HepG2 (cell line): Measurements from ENCODE around the gene KIZ. TPM values are rescaled to one million over a fixed set of nuclear protein-coding genes. Genes with fewer than 3 reads are reported as not detected.

ENCODE experiments used
- ATAC-seq: fragments of 200-7000 bp; cut with Tn5 transposase; 3 replicates; pipeline ENCODE4 v1.9.1; 2020; ENCODE audit warnings: mild to moderate bottlenecking, moderate library complexity
- BruUV-seq: library from RNA; stranded (reverse); fragments of 400-500 nt; replicated peaks from 2 replicates; lab custom pipeline; 2021; lab: Mats Ljungman, UMichigan
- CTCF ChIA-PET: fragments of 300-600 bp; formaldehyde crosslinking; extraction: SDS; loops from one replicate; lab custom pipeline; 2021; ENCODE audit warnings: low total read pairs, inconsistent platforms, low intra/inter-chr PET ratio; lab: Yijun Ruan, JAX
- POLR2A ChIA-PET: fragments of 350-600 bp; sonication (Branson Sonifier 250); formaldehyde crosslinking; loops from one replicate; lab custom pipeline; 2020; ENCODE audit warnings: antibody characterized with exemption, inconsistent platforms; lab: Yijun Ruan, JAX
- DNase-seq: peaks from one replicate; pipeline ENCODE4 v3.0.0-alpha.2; 2015; ENCODE audit warnings: low spot score
- FAIRE-seq: peaks from 3 replicates; lab custom pipeline; 2011; peaks lifted over from hg19 to GRCh38; lab: Jason Lieb, UNC
- H2AFZ ChIP-seq: one replicate; pipeline ENCODE4 v1.6.1; 2011; ENCODE audit warnings: low read length, inconsistent platforms
- H3K27ac ChIP-seq: fragments of 300-600 bp; 3 replicates; pipeline ENCODE4 v1.8.0; 2011; ENCODE audit warnings: mixed run types, mild to moderate bottlenecking, mixed read lengths, low read length, inconsistent platforms; ENCODE audit not compliant: insufficient read depth; ENCODE audit errors: extremely low read length
- H3K27me3 ChIP-seq, 2 experiments: fragments of 200-600 bp in 1 of 2; 2 replicates in 1 of 2; 3 replicates in 1 of 2; pipeline versions ENCODE4 v1.6.0 to v1.8.0; 2011; ENCODE audit warnings: low read length in 2 of 2, mild to moderate bottlenecking in 2 of 2, moderate library complexity in 2 of 2, inconsistent platforms in 1 of 2; ENCODE audit not compliant: insufficient read depth in 2 of 2, control insufficient read depth in 1 of 2
- H3K36me3 ChIP-seq, 2 experiments: fragments of 200-600 bp in 1 of 2; replicated peaks in 1 of 2; 2 replicates in 1 of 2; 3 replicates in 1 of 2; pipeline versions ENCODE4 v1.5.1 to v1.8.0; 2011; ENCODE audit warnings: low read length in 2 of 2, inconsistent platforms in 1 of 2; ENCODE audit not compliant: insufficient read depth in 2 of 2, control insufficient read depth in 1 of 2
- H3K4me1 ChIP-seq: 2 replicates; pipeline ENCODE4 v1.5.1; 2012; ENCODE audit warnings: low read length, inconsistent platforms; ENCODE audit not compliant: insufficient read depth
- H3K4me2 ChIP-seq: 2 replicates; pipeline ENCODE4 v1.6.0; 2011; ENCODE audit warnings: low read depth, low read length, inconsistent platforms
- H3K4me3 ChIP-seq, 3 experiments: fragments of 200-600 bp in 1 of 3; sonication (generic), shearing (Covaris generic) in 1 of 3; replicated peaks in 1 of 3; 2 replicates each; pipeline ENCODE4 v1.5.1; 2011 to 2016; ENCODE audit warnings: low read length in 3 of 3, inconsistent platforms in 2 of 3, low read depth in 2 of 3, mild to moderate bottlenecking in 2 of 3, control low read depth in 1 of 3, mixed read lengths in 1 of 3; ENCODE audit not compliant: insufficient read depth in 1 of 3
- H3K79me2 ChIP-seq: one replicate; pipeline ENCODE4 v1.6.1; 2011; ENCODE audit warnings: low read length, inconsistent platforms; ENCODE audit not compliant: insufficient read depth
- H3K9ac ChIP-seq: 2 replicates; pipeline ENCODE4 v1.6.0; 2011; ENCODE audit warnings: mild to moderate bottlenecking, low read depth, low read length, inconsistent platforms; ENCODE audit not compliant: insufficient read depth
- H3K9me3 ChIP-seq: 2 replicates; pipeline ENCODE4 v1.5.1; 2012; ENCODE audit warnings: mild to moderate bottlenecking, low read length
- H4K20me1 ChIP-seq: 2 replicates; pipeline ENCODE4 v1.6.0; 2011; ENCODE audit warnings: inconsistent platforms, mild to moderate bottlenecking, low read length, moderate library complexity; ENCODE audit not compliant: insufficient read depth
- BCL3 ChIP-seq: sonication (generic); formaldehyde crosslinking; IDR thresholded peaks from 2 replicates; pipeline ENCODE4 v1.5.1; 2020; ENCODE audit warnings: mild to moderate bottlenecking, missing genetic modification reagents, moderate library complexity
- HIC2 ChIP-seq: sonication (generic); formaldehyde crosslinking; IDR thresholded peaks from 2 replicates; pipeline ENCODE4 v1.9.0; 2022; ENCODE audit warnings: low read depth, missing genetic modification reagents
- HNRNPL ChIP-seq: fragments of 200-400 bp; formaldehyde crosslinking; IDR thresholded peaks from 2 replicates; pipeline ENCODE4 v1.6.1; 2017; ENCODE audit warnings: mild to moderate bottlenecking, low read depth, low read length
- HOXD1 ChIP-seq: sonication (generic); formaldehyde crosslinking; IDR thresholded peaks from 2 replicates; pipeline ENCODE4 v1.5.0; 2020; ENCODE audit warnings: missing genetic modification reagents
- LCORL ChIP-seq, 2 experiments: fragments of 450-650 bp in 1 of 2; sonication (generic) in 1 of 2; formaldehyde crosslinking in 1 of 2; IDR thresholded peaks; 2 replicates each; pipeline versions ENCODE4 v1.5.0 to v1.6.1; 2017 to 2020; ENCODE audit warnings: antibody characterized with exemption in 1 of 2, missing genetic modification reagents in 1 of 2
- POGZ ChIP-seq: sonication (generic); formaldehyde crosslinking; IDR thresholded peaks from 2 replicates; pipeline ENCODE4 v1.4.0; 2020; ENCODE audit warnings: mild to moderate bottlenecking, missing genetic modification reagents
- RERE ChIP-seq: IDR thresholded peaks from 2 replicates; pipeline ENCODE4 v1.6.1; 2016; ENCODE audit warnings: low read depth, missing genetic modification reagents, missing compliant biosample characterization
- SIX1 ChIP-seq: sonication (generic); formaldehyde crosslinking; IDR thresholded peaks from 2 replicates; pipeline ENCODE4 v1.4.0; 2020; ENCODE audit warnings: missing genetic modification reagents, borderline replicate concordance
- SP2 ChIP-seq: sonication (generic); formaldehyde crosslinking; IDR thresholded peaks from 2 replicates; pipeline ENCODE4 v1.5.1; 2020; ENCODE audit warnings: mild to moderate bottlenecking, missing genetic modification reagents
- TFAP4 ChIP-seq: sonication (generic); IDR thresholded peaks from 2 replicates; pipeline ENCODE4 v1.6.1; 2016; ENCODE audit warnings: low read depth, borderline replicate concordance
- ZNF33A ChIP-seq: sonication (generic); formaldehyde crosslinking; IDR thresholded peaks from 2 replicates; pipeline ENCODE4 v1.5.1; 2020; ENCODE audit warnings: missing genetic modification reagents, mild to moderate bottlenecking, moderate library complexity, borderline replicate concordance
- ZNF672 ChIP-seq: sonication (generic); formaldehyde crosslinking; IDR thresholded peaks from 2 replicates; pipeline ENCODE4 v1.8.1; 2022; ENCODE audit warnings: missing genetic modification reagents
- ZNF800 ChIP-seq: sonication (generic); formaldehyde crosslinking; IDR thresholded peaks from 2 replicates; pipeline ENCODE4 v1.4.0; 2020; ENCODE audit warnings: missing genetic modification reagents
- ZSCAN30 ChIP-seq: sonication (generic); formaldehyde crosslinking; IDR thresholded peaks from 2 replicates; pipeline ENCODE4 v1.5.0; 2020; ENCODE audit warnings: mild to moderate bottlenecking, missing genetic modification reagents
- WGBS: methylation state at CpG from one replicate; pipeline ENCODE4 v1.1.6; 2017; ENCODE audit warnings: low lambda C conversion rate; 5-methylcytosine and 5-hydroxymethylcytosine counted together
- in situ Hi-C: cut with HindIII; loops from 2 replicates; pipeline ENCODE4 v1.10.0; 2017; ENCODE audit warnings: low pct_unique_long_range_greater_than_20kb; ENCODE audit not compliant: extremely low pct_ligation_motif_present
- intact Hi-C: fragments of 100-400 bp; cut with micrococcal nuclease; formaldehyde crosslinking; loops from one replicate; pipeline ENCODE4 v1.10.0; 2022; ENCODE audit not compliant: unreplicated experiment
- polyA plus RNA-seq, 8 experiments: library from polyadenylated mRNA; depleted of rRNA in 3 of 8; stranded (reverse) in 7 of 8; unstranded in 1 of 8; fragments of >200 nt; fragmentation: Illumina TruSeq in 4 of 8; extraction: Trizol in 4 of 8; gene quantifications; 2 replicates each; pipeline versions ENCODE4 v1.2.1 to v1.2.3, GENCODE V29; 2011 to 2016; ENCODE audit warnings: low read depth in 4 of 8, missing spikeins in 1 of 8, mixed read lengths in 1 of 8; ENCODE audit not compliant: insufficient read depth in 1 of 8
- total RNA-seq, 5 experiments: library from RNA; depleted of rRNA; stranded (reverse); fragments of >200 nt; fragmentation: Illumina TruSeq; extraction: Trizol; gene quantifications; 2 replicates each; pipeline ENCODE4 v1.2.3, GENCODE V29; 2016; ENCODE audit warnings: low read depth in 1 of 5

Gene KIZ
- total and polyA plus RNA-seq, 2 of the 13 experiments (the other 11 are each of a cell fraction or from before 2014, with no cell fraction given), result 46.3 to 114 TPM

- in situ Hi-C loops (no loop called here), intact Hi-C loops (no loop called here)
- H3K4me1 ChIP-seq, result no peaks in the 10 kb centered on the region
- H3K4me2 ChIP-seq, result no peak overlapping the region
- H3K9ac ChIP-seq, result no peak overlapping the region
- TF ChIP-seq ZNF800 (CRISPR knock-in tag) (no peak), BCL3 (CRISPR knock-in tag) (no peak), TFAP4 (no peak), HIC2 (CRISPR knock-in tag) (no peak), SIX1 (CRISPR knock-in tag) (no peak), HNRNPL (no peak), HOXD1 (CRISPR knock-in tag) (no peak), POGZ (no peak), ZSCAN30 (CRISPR knock-in tag) (no peak), RERE (CRISPR knock-in tag) (no peak), ZNF33A (no peak), LCORL (IDR thresholded peaks at IDR 0.05) (no peak), LCORL (CRISPR knock-in tag; IDR thresholded peaks at IDR 0.05) (no peak), ZNF672 (CRISPR knock-in tag) (no peak), SP2 (CRISPR knock-in tag) (no peak)
- no peak overlapping the region for H2AFZ ChIP-seq
- DNase-seq (no peak), FAIRE-seq (no peak), ATAC-seq (no peak)
- H4K20me1 ChIP-seq, result no peaks in the 10 kb centered on the region
- ChIA-PET POLR2A (no interaction called here), CTCF (no interaction called here)
- BruUV-seq, result TSS peak; percentile 58
- peaks cover 29 to 45% of the 10 kb centered on the region in 2 experiments for H3K36me3 ChIP-seq
- no peak overlapping the region for H3K4me3 ChIP-seq
- H3K9me3 ChIP-seq, result no peaks in the 10 kb centered on the region
- no peaks in the 10 kb centered on the region for H3K27me3 ChIP-seq
- WGBS, result 97% methylated on average over 5 of the region's 5 CpGs
- H3K79me2 ChIP-seq, result no peaks in the 10 kb centered on the region
- H3K27ac ChIP-seq, result no peak overlapping the region
Observed at GRCh38 chr20:21161926-21162325, 36.0 kb downstream of the KIZ start.
